Measurements from ENCODE around the gene WDR13.
"Not testable (repeated sequence)": the region's sequence is repeated elsewhere in the genome, so short reads cannot be mapped to it uniquely, and the experiment has no call there.

The WDR13 gene

GRCh38 chrX:48597353-48598264, at the start of gene WDR13:
TSS of gene WDR13 (plus strand) at chrX:48597492. CDS start at chrX:48597997, 505 bp downstream.
- peak within 1 kb of the TSS; percentile 86 for H3K4me3 ChIP-seq (ENCODE audit: low read length)
- H3K36me3 ChIP-seq (ENCODE audit: control insufficient read depth, insufficient read depth, low read length): peaks cover 12% of the 10 kb centered on the region
- no peaks in the 10 kb centered on the region for H3K27me3 ChIP-seq (ENCODE audit: control insufficient read depth, insufficient read depth, low read length)
- H3K27ac ChIP-seq (ENCODE audit: low read depth, low read length): peak within 1 kb of the TSS; percentile 98
- no peaks in the 10 kb centered on the region for H3K4me1 ChIP-seq (ENCODE audit: control insufficient read depth, insufficient read depth, low read length)
- H3K9ac ChIP-seq (ENCODE audit: low read length): peak within 1 kb of the TSS; percentile 66

- Histone ChIP-seq H3K4me3 (ENCODE audit: low read length) (no peak overlapping the region), H3K27me3 (ENCODE audit: control insufficient read depth, insufficient read depth, low read length) (no peaks in the 10 kb centered on the region), H3K36me3 (ENCODE audit: control insufficient read depth, insufficient read depth, low read length) (peaks cover 6% of the 10 kb centered on the region), H3K9ac (ENCODE audit: low read length) (no peak overlapping the region), H3K27ac (ENCODE audit: low read depth, low read length) (no peak overlapping the region), H3K4me1 (ENCODE audit: control insufficient read depth, insufficient read depth, low read length) (no peaks in the 10 kb centered on the region)
Observed at GRCh38 chrX:48548871-48549270, 48.4 kb upstream of the WDR13 start.

GRCh38 chrX:48555731-48556325, 41.5 kb upstream of the WDR13 start:
- peaks cover 12% of the 10 kb centered on the region for H3K36me3 ChIP-seq (ENCODE audit: control insufficient read depth, insufficient read depth, low read length)
- not testable (repeated sequence) for H3K4me1 ChIP-seq (ENCODE audit: control insufficient read depth, insufficient read depth, low read length); H3K27ac ChIP-seq (ENCODE audit: low read depth, low read length); H3K4me3 ChIP-seq (ENCODE audit: low read length); H3K9ac ChIP-seq (ENCODE audit: low read length); H3K27me3 ChIP-seq (ENCODE audit: control insufficient read depth, insufficient read depth, low read length)

- no peaks in the 10 kb centered on the region for H3K4me1 ChIP-seq (ENCODE audit: control insufficient read depth, insufficient read depth, low read length)
- no peaks in the 10 kb centered on the region for H3K27me3 ChIP-seq (ENCODE audit: control insufficient read depth, insufficient read depth, low read length)
- H3K9ac ChIP-seq (ENCODE audit: low read length): no peak overlapping the region
- no peak overlapping the region for H3K4me3 ChIP-seq (ENCODE audit: low read length)
- peaks cover 12% of the 10 kb centered on the region for H3K36me3 ChIP-seq (ENCODE audit: control insufficient read depth, insufficient read depth, low read length)
- H3K27ac ChIP-seq (ENCODE audit: low read depth, low read length): no peak overlapping the region
Observed at GRCh38 chrX:48558271-48558670, 39.0 kb upstream of the WDR13 start.

- no peaks in the 10 kb centered on the region for H3K27me3 ChIP-seq (ENCODE audit: control insufficient read depth, insufficient read depth, low read length)
- no peaks in the 10 kb centered on the region for H3K4me1 ChIP-seq (ENCODE audit: control insufficient read depth, insufficient read depth, low read length)
- no peak overlapping the region for H3K27ac ChIP-seq (ENCODE audit: low read depth, low read length)
- no peak overlapping the region for H3K9ac ChIP-seq (ENCODE audit: low read length)
- peaks cover 10% of the 10 kb centered on the region for H3K36me3 ChIP-seq (ENCODE audit: control insufficient read depth, insufficient read depth, low read length)
- H3K4me3 ChIP-seq (ENCODE audit: low read length): no peak overlapping the region
Observed at GRCh38 chrX:48559636-48560035, 37.7 kb upstream of the WDR13 start.

GRCh38 chrX:48560056-48560455, 37.2 kb upstream of the WDR13 start:
- no peaks in the 10 kb centered on the region for H3K4me1 ChIP-seq (ENCODE audit: control insufficient read depth, insufficient read depth, low read length)
- no peaks in the 10 kb centered on the region for H3K27me3 ChIP-seq (ENCODE audit: control insufficient read depth, insufficient read depth, low read length)
- H3K36me3 ChIP-seq (ENCODE audit: control insufficient read depth, insufficient read depth, low read length): peaks cover 7% of the 10 kb centered on the region
- no peak overlapping the region for H3K9ac ChIP-seq (ENCODE audit: low read length)
- H3K27ac ChIP-seq (ENCODE audit: low read depth, low read length): no peak overlapping the region
- no peak overlapping the region for H3K4me3 ChIP-seq (ENCODE audit: low read length)

GRCh38 chrX:48560681-48561080, 36.6 kb upstream of the WDR13 start:
- peaks cover 7% of the 10 kb centered on the region for H3K36me3 ChIP-seq (ENCODE audit: control insufficient read depth, insufficient read depth, low read length)
- no peak overlapping the region for H3K27ac ChIP-seq (ENCODE audit: low read depth, low read length)
- no peak overlapping the region for H3K9ac ChIP-seq (ENCODE audit: low read length)
- H3K4me1 ChIP-seq (ENCODE audit: control insufficient read depth, insufficient read depth, low read length): no peaks in the 10 kb centered on the region
- H3K27me3 ChIP-seq (ENCODE audit: control insufficient read depth, insufficient read depth, low read length): no peaks in the 10 kb centered on the region
- H3K4me3 ChIP-seq (ENCODE audit: low read length): no peak overlapping the region

GRCh38 chrX:48569958-48570357, 27.3 kb upstream of the WDR13 start:
- H3K36me3 ChIP-seq (ENCODE audit: control insufficient read depth, insufficient read depth, low read length): no peaks in the 10 kb centered on the region
- no peak overlapping the region for H3K9ac ChIP-seq (ENCODE audit: low read length)
- no peak overlapping the region for H3K27ac ChIP-seq (ENCODE audit: low read depth, low read length)
- H3K4me1 ChIP-seq (ENCODE audit: control insufficient read depth, insufficient read depth, low read length): no peaks in the 10 kb centered on the region
- H3K27me3 ChIP-seq (ENCODE audit: control insufficient read depth, insufficient read depth, low read length): peaks cover 3% of the 10 kb centered on the region
- H3K4me3 ChIP-seq (ENCODE audit: low read length): no peak overlapping the region

GRCh38 chrX:48573690-48574269, 23.5 kb upstream of the WDR13 start:
- Histone ChIP-seq H3K36me3 (ENCODE audit: control insufficient read depth, insufficient read depth, low read length) (peaks cover 21% of the 10 kb centered on the region), H3K27ac (ENCODE audit: low read depth, low read length) (peak overlapping the region; percentile 99), H3K4me3 (ENCODE audit: low read length) (peak overlapping the region; percentile 88), H3K9ac (ENCODE audit: low read length) (peak overlapping the region; percentile 86), H3K27me3 (ENCODE audit: control insufficient read depth, insufficient read depth, low read length) (peaks cover 3% of the 10 kb centered on the region), H3K4me1 (ENCODE audit: control insufficient read depth, insufficient read depth, low read length) (peaks cover 10% of the 10 kb centered on the region)

GRCh38 chrX:48574270-48575266, 22.7 kb upstream of the WDR13 start, which contains the start of gene RBM3:
TSS of gene RBM3 (plus strand) at chrX:48574484. CDS start at chrX:48575181, 697 bp downstream.
- H3K27me3 ChIP-seq (ENCODE audit: control insufficient read depth, insufficient read depth, low read length): peaks cover 3% of the 10 kb centered on the region
- H3K9ac ChIP-seq (ENCODE audit: low read length): peak within 1 kb of the TSS; percentile 96
- peak within 1 kb of the TSS; percentile 99 for H3K27ac ChIP-seq (ENCODE audit: low read depth, low read length)
- H3K36me3 ChIP-seq (ENCODE audit: control insufficient read depth, insufficient read depth, low read length): peaks cover 26% of the 10 kb centered on the region
- peak within 1 kb of the TSS; percentile 88 for H3K4me3 ChIP-seq (ENCODE audit: low read length)
- H3K4me1 ChIP-seq (ENCODE audit: control insufficient read depth, insufficient read depth, low read length): peaks cover 10% of the 10 kb centered on the region

- Histone ChIP-seq H3K27ac (ENCODE audit: low read depth, low read length) (no peak overlapping the region), H3K27me3 (ENCODE audit: control insufficient read depth, insufficient read depth, low read length) (no peaks in the 10 kb centered on the region), H3K4me3 (ENCODE audit: low read length) (peak overlapping the region; percentile 88), H3K36me3 (ENCODE audit: control insufficient read depth, insufficient read depth, low read length) (peaks cover 26% of the 10 kb centered on the region), H3K4me1 (ENCODE audit: control insufficient read depth, insufficient read depth, low read length) (peaks cover 10% of the 10 kb centered on the region), H3K9ac (ENCODE audit: low read length) (peak overlapping the region; percentile 56)
Observed at GRCh38 chrX:48575642-48576041, 21.6 kb upstream of the WDR13 start.
